ENCODE measurements around the gene GLIPR2.
"Not testable (repeated sequence)": the region's sequence is repeated elsewhere in the genome, so short reads cannot be mapped to it uniquely, and the experiment has no call there.

The GLIPR2 gene

GRCh38 chr9:36144309-36145232 is 8.0 kb downstream of the GLIPR2 start:
- DNase-seq (ENCODE audit: low read depth in 2 of 2), result no peak

GRCh38 chr9:36145970-36146369 is 9.4 kb downstream of the GLIPR2 start:
- DNase-seq (ENCODE audit: low read depth in 2 of 2), result no peak

GRCh38 chr9:36146651-36147050 is 10.1 kb downstream of the GLIPR2 start:
- no peak for DNase-seq (ENCODE audit: low read depth in 2 of 2)

GRCh38 chr9:36147441-36148175 is 11.1 kb downstream of the GLIPR2 start:
- DNase-seq (ENCODE audit: low read depth in 2 of 2), result no peak

GRCh38 chr9:36148311-36149051 is 11.9 kb downstream of the GLIPR2 start:
- DNase-seq (ENCODE audit: low read depth in 2 of 2), result peak in 1 of 2 experiments; percentile 73

GRCh38 chr9:36149197-36149596 is 12.7 kb downstream of the GLIPR2 start:
- no peak for DNase-seq (ENCODE audit: low read depth in 2 of 2)

- no peak for DNase-seq (ENCODE audit: low read depth in 2 of 2)
Observed at GRCh38 chr9:36150574-36151315, 14.2 kb downstream of the GLIPR2 start.

GRCh38 chr9:36151316-36152210 is 15.0 kb downstream of the GLIPR2 start:
- peak; percentile 74 to 80 for DNase-seq (ENCODE audit: low read depth in 2 of 2)

GRCh38 chr9:36152741-36153438 is 16.4 kb downstream of the GLIPR2 start:
- DNase-seq (ENCODE audit: low read depth in 2 of 2), result no peak

- DNase-seq (ENCODE audit: low read depth in 2 of 2), result no peak
Observed at GRCh38 chr9:36153746-36154145, 17.2 kb downstream of the GLIPR2 start.

- DNase-seq (ENCODE audit: low read depth in 2 of 2), result no peak
Observed at GRCh38 chr9:36154331-36154952, 17.9 kb downstream of the GLIPR2 start.

GRCh38 chr9:36156116-36156515 is 19.6 kb downstream of the GLIPR2 start:
- no peak for DNase-seq (ENCODE audit: low read depth in 2 of 2)

GRCh38 chr9:36158122-36158521 is 21.6 kb downstream of the GLIPR2 start:
- no peak for DNase-seq (ENCODE audit: low read depth in 2 of 2)

GRCh38 chr9:36158917-36159316 is 22.4 kb downstream of the GLIPR2 start:
- DNase-seq (ENCODE audit: low read depth in 2 of 2), result no peak

- DNase-seq (ENCODE audit: low read depth in 2 of 2), result not testable (repeated sequence)
Observed at GRCh38 chr9:36159509-36159908, 23.0 kb downstream of the GLIPR2 start.

- DNase-seq (ENCODE audit: low read depth in 2 of 2), result not testable (repeated sequence)
Observed at GRCh38 chr9:36160126-36160525, 23.6 kb downstream of the GLIPR2 start.

- DNase-seq (ENCODE audit: low read depth in 2 of 2), result no peak
Observed at GRCh38 chr9:36161187-36161586, 24.7 kb downstream of the GLIPR2 start.

- no peak for DNase-seq (ENCODE audit: low read depth in 2 of 2)
Observed at GRCh38 chr9:36162211-36162738, 25.7 kb downstream of the GLIPR2 start.
